ENCODE results near the gene MYO5C. TPM values are rescaled to one million over a fixed set of nuclear protein-coding genes. Genes with fewer than 3 reads are reported as not detected.
"Not testable (repeated sequence)": the region's sequence is repeated elsewhere in the genome, so short reads cannot be mapped to it uniquely, and the experiment has no call there.

Gene MYO5C
- total RNA-seq, 2 donors from 2014 or later = 73.9 to 90.9 TPM

GRCh38 chr15:52309154-52309548 lies 13.5 kb upstream of the MYO5C start:
- DNase-seq = no peak
- no peak for ATAC-seq
- intact Hi-C loops (cut with DNase I, micrococcal nuclease) = no loop called here

GRCh38 chr15:52308446-52309153 lies 13.0 kb upstream of the MYO5C start:
- no peak for DNase-seq
- no peak for ATAC-seq
- intact Hi-C loops (cut with DNase I, micrococcal nuclease) = no loop called here

- ATAC-seq = no peak
- intact Hi-C loops (cut with DNase I, micrococcal nuclease) = no loop called here
- no peak for DNase-seq
Observed at GRCh38 chr15:52307847-52308246, 12.2 kb upstream of the MYO5C start.

DNA sequence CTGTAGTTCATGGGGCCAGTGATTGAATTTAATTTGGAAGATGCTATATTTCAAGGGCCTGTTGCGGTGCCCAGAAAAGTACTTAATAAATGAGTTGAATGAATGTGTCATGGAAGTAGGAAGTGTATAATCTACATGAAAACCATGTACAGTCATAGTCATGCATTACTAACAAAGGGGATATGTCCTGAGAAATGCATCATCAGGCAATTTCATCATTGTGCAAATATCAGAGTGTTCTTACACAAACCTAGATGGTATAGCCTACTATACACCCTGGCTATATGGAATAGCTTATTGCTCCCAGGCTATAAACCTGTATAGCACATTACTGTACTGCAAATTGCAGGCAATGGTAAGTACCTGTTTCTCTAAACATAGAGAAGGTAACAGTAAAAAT lies 10.7 kb upstream of the MYO5C start:
- intact Hi-C loops (cut with DNase I, micrococcal nuclease) = no loop called here
- peak; percentile 74 for ATAC-seq
- DNase-seq = no peak

DNA sequence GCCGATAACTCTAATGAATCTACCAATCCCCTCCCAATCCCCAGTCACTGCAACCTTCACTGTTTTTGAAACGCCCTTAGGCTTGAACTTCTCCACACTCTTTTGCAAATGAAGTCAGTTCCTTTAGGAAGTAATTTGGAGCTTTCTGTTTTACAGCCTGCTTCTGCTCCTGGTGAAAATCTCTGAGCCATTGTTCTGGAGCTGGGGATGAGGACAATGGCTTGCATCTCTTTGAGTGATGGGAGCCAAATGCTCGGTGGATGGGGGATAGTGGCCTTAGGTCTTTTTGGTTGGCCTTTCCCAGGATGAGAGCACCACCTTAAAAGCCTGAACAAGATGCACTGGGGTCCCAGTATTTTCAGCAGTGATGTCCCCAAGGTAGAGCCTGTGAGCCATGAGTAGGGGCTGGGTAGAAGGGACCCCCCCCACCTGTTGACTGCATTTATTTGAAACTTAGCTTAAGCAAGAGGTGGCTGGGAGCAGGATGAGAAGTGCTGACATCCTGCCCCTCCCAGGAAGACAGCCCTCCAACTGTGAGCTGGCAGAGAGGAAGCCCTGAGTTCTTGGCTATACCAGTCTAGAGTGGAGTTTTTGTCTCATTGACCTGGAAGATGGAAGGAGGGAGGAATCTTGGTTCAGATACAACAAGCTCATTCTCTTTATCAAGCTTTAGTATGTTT lies 7.6 kb upstream of the MYO5C start:
- DNase-seq (no peak), ATAC-seq (no peak)
- intact Hi-C loops (cut with DNase I, micrococcal nuclease) = no loop called here

DNA sequence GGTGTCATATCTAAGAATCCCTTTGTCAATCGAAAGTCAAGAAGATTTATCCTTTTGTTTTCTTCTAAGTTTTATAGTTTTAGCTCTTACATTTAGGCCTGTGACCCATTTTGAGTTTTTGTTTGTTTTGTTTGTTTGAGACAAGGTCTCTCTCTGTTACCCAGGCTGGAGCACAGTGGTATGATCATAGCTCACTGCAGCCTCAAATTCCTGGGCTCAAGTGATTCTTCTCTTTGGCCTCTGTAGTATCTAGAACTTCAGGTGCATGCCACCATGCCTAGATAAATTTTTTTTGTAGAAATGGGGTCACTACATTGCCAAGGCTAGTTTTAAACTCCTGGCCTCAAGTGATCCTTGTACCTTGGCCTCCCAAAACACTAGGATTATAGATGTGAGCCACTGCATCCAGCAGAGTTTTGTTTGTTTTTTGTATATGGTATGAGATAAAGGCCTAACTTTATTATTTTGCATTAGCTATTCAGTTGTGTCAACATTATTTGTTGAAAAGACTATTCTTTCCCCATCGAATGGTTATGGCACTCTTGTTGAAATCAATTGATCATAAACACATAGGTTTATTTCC lies 5.8 kb upstream of the MYO5C start:
- ATAC-seq (peak; percentile 62), DNase-seq (no peak)
- intact Hi-C loops (cut with DNase I, micrococcal nuclease) = no loop called here

GRCh38 chr15:52294881-52295420 lies 653 bp downstream of the MYO5C start:
- peak in 1 of 2 donors; percentile 28 for DNase-seq
- intact Hi-C loops (cut with DNase I, micrococcal nuclease) = no loop called here
- peak; percentile 29 for ATAC-seq

DNA sequence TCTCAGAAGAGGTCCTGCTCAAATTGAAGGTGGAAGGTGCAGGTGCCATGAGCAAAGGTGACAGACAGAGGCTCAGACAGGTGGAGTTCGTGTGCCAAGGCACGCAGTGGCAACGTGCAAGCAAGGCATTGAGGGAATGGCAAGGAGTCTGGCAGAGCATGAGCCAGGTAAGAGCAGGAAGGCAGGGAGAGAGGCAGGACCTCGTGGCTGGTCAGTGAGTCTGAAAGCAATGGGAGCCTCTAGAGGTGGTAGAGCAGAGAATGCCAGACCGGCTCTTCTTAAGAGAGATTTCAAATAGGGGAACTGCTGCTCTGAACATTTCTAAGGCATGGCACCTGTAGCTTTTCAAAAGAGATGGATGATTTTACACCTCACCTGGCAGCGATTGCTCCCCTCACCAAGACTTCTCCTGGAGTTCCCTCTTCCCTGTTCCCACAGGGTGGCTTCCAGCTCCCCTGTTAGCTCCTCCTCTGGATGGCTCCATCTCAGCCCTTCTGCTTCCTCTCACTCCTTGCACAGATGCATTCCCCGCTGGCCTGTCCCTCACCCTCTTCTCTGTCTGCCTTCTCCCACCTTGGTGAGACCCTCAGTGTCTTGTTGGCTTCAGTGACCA lies 2.7 kb downstream of the MYO5C start:
- intact Hi-C loops (cut with DNase I, micrococcal nuclease) = no loop called here
- ATAC-seq = no peak
- DNase-seq = no peak

- ATAC-seq (no peak), DNase-seq (no peak)
- intact Hi-C loops (cut with DNase I, micrococcal nuclease) = no loop called here
Observed at GRCh38 chr15:52291204-52291603, 4.4 kb downstream of the MYO5C start.

DNA sequence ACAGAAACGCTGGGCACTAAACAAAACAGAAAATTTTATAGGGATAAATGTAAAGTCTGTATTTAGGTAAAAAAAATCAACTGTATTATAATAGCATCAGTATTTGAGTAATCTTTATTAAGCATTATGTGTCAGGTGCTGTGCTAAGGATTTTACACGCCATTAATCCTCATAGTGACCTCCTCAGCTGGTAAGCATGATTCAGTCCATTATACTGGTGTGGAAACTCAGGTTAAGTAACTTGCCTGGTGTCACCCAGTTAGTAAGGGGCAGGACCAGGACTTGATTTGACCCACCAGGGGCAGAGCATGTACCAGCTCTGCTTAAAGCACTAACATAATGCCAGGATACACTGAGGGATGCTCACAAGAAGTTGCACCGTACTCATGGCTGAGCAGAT lies 4.8 kb downstream of the MYO5C start:
- ATAC-seq = no peak
- intact Hi-C loops (cut with DNase I, micrococcal nuclease) = no loop called here
- DNase-seq = no peak

- no peak for DNase-seq
- intact Hi-C loops (cut with DNase I, micrococcal nuclease) = no loop called here
- no peak for ATAC-seq
Observed at GRCh38 chr15:52290329-52290728, 5.3 kb downstream of the MYO5C start.

- peak; percentile 47 for ATAC-seq
Observed at GRCh38 chr15:52289629-52290081, 5.9 kb downstream of the MYO5C start.

DNA sequence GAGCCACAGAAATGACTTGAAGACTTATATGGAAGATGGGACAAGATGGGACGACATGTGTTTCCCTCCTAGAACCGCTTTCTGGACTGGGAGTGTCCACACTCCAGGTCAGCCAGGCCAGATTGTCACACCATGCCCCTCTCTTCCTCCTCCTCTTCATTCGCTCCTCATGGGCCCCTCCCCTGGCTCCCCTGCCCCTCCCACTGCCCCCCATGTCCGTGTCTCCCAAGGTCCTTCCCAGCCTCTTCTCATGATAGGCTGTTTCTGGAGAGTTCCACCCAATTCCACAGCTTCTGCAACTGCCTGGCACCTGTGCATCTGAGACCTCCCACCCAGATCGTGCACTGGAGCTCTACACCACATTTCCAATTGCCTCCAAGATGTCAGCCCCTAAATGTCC lies 6.6 kb downstream of the MYO5C start:
- ATAC-seq (no peak), DNase-seq (no peak)
- intact Hi-C loops (cut with DNase I, micrococcal nuclease) = no loop called here

More at GRCh38 chr15:52289629-52290081, 5.9 kb downstream of the MYO5C start:
- intact Hi-C loops (cut with DNase I, micrococcal nuclease) = no loop called here
- peak; percentile 43 to 73 for DNase-seq

GRCh38 chr15:52288051-52288942 lies 7.3 kb downstream of the MYO5C start:
- intact Hi-C loops (cut with DNase I, micrococcal nuclease) = no loop called here
- peak; percentile 86 for ATAC-seq
- DNase-seq = peak; percentile 76 to 81

DNA sequence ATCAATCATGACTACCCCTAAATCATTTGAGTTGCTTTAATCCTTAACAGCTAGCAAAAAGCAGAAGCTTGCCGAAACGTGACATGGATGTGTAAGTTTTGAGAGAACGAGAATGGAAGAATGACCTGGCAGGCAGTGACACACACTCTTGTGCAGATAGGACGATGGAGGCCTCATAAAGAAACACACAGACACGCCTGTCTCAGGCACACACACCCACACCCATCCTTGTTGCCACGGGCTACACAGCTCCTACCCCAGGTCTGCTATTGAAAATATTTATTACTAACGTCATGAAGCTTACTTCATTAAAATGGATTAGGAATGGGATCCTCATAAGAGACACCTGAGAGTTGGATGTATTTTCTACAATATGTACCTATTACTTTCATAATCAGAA lies 8.5 kb downstream of the MYO5C start:
- intact Hi-C loops (cut with DNase I, micrococcal nuclease) = no loop called here
- DNase-seq (peak; percentile 59 to 82), ATAC-seq (peak; percentile 75)

GRCh38 chr15:52285941-52286340 lies 9.7 kb downstream of the MYO5C start:
- intact Hi-C loops (cut with DNase I, micrococcal nuclease); ATAC-seq: not testable (repeated sequence)

GRCh38 chr15:52284164-52284563 lies 11.4 kb downstream of the MYO5C start:
- no peak for ATAC-seq
- no peak for DNase-seq
- intact Hi-C loops (cut with DNase I, micrococcal nuclease) = no loop called here

More at GRCh38 chr15:52285941-52286340, 9.7 kb downstream of the MYO5C start:
- not testable (repeated sequence) for DNase-seq

DNA sequence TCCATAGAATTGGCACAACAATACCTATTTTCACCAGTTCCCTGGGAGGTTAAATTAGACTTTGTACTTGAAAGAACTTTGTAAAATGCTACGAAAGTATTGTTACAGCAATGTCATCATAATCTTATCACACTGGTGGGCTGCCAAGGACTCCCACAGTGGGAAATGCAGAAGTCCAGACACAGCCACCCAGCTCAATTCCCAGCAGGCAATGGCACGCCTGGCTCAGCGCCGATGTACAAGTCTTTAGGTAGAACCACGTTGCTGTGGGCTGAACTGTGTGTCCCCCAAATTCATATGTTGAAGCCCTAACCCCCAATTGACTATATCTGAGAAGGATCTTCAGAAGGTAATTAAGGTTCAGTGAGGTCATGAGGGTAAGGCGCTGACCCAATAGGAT lies 12.3 kb downstream of the MYO5C start:
- DNase-seq (no peak), ATAC-seq (no peak)
- intact Hi-C loops (cut with DNase I, micrococcal nuclease) = no loop called here

Measured in left colon (tissue), 2 donors.